Amniotic stem cell (primary cell): ENCODE data around the gene DUOXA1.
"Not testable (repeated sequence)": the region's sequence is repeated elsewhere in the genome, so short reads cannot be mapped to it uniquely, and the experiment has no call there.

Experiments
- DNase-seq: peaks from one replicate; lab custom pipeline; 2025; lab: John Stamatoyannopoulos, UW

Gene DUOXA1

DNA sequence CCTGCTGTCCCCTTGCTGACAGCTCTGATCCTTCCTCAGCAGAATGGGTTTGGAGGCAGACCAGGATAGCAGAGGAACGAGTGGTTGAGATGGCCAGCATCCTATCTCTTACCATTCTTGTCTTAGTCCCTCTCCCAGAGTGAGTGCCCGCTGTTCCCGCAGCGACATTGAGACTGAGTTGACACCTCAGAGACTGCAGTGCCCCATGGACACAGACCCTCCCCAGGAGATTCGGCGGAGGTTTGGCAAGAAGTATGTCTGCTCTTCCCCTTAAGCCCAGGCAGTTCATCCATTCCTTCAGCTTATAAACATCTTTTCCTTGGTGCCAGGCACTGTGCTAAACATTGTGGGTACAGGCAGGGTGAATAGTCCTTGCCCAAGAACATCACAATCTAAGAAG lies 21.3 kb upstream of the DUOXA1 start:
- no peak for DNase-seq

DNA sequence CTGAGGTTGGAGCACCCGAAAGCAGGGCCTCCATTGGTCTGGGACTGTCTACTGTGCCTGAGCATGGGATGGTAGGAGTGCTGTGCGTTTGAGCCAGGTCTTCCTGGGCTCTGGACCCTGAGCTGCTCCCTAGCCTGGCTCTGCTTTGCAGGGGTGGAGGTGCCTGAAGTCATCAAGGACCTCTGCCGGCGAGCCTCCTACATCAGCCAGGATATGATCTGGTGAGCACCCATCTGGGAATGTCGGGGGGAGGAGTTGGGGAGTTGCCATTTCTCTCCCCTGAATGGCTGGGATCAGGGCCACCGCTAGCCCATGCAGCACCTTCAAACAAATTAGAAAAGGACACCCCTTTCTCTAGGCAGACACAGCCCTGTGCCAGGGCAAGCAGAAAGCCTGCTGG lies 20.8 kb upstream of the DUOXA1 start:
- DNase-seq, result no peak

GRCh38 chr15:45149060-45149459 lies 19.4 kb upstream of the DUOXA1 start:
- DNase-seq, result no peak

DNA sequence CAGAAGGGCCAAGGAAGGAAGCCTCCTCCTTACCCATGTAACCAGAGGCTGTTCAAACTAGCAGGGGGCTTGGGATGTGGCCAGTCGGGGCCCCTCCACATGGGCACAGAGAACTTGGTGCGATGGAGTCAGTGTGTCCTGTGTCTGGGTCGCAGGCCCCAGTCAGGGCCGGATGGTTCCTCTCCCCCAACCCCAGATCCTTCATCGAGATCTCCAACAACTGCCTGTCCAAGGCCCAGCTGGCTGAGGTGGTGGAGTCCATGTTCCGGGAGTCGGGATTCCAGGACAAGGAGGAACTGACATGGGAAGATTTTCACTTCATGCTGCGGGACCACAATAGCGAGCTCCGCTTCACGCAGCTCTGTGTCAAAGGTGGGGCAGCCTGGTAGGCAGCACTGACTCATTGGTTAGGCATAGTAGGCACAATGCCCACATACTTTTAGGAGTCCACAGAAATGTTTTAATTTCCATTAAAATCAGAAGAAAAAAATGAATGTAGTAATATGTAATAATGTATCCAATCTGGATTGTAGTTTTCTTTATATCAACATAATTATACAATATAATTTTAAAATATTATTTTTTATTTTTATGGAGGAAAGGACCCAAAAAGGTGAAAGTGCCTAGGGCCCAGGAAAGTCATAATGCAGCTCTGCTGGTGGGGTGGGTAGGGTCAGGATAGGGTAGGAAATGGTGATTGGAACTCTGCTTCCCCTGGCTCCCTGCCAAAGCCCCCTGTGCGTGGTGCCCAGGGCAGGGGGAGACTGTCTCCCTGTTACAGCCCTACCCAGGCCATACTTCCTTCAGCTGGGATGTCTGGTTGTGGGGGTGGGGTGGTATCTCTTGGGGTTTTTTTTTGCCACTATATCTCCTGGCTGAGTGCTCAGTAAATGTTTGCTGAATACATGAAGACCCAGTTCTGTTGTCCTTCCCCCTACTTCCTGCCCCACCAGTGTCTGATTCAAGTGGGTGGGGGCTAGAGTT lies 18.7 kb upstream of the DUOXA1 start:
- no peak for DNase-seq

GRCh38 chr15:45147606-45148005 lies 17.9 kb upstream of the DUOXA1 start:
- DNase-seq, result no peak

- no peak for DNase-seq
Measured at GRCh38 chr15:45146405-45146804, 16.7 kb upstream of the DUOXA1 start.

- no peak for DNase-seq
Measured at GRCh38 chr15:45144775-45145174, 15.1 kb upstream of the DUOXA1 start.

GRCh38 chr15:45143946-45144345 lies 14.3 kb upstream of the DUOXA1 start:
- no peak for DNase-seq

- no peak for DNase-seq
Measured at GRCh38 chr15:45143056-45143455, 13.4 kb upstream of the DUOXA1 start.

GRCh38 chr15:45141386-45141785 lies 11.7 kb upstream of the DUOXA1 start:
- DNase-seq, result no peak

DNA sequence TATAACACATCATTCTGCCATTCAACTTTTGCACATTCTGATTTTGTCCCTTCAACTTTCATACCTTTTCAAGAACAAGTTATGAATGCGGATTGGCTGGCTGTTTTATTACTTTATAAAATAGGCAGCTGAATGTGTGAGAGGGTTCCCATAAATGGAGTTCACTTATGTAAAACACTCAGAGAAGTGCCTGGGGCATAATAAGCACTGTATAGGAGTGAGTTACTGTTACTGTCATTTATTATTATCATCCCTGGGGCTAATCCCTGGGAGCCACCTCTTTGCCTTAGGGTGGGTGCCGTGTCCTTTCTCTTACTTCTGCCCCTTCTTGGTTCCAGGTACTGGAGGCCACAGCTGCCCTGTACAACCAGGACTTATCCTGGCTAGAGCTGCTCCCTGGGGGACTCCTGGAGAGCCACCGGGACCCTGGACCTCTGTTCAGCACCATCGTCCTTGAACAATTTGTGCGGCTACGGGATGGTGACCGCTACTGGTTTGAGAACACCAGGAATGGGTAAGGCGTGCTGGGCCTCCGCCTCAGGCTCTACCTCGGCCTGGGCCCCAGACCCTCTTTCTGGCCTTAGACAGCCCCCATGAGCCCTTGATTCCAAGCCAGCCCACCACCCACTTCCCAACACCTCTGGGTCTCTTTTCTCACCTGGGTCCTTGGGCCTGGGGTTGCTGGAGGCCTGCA lies 11.0 kb upstream of the DUOXA1 start:
- no peak for DNase-seq

GRCh38 chr15:45139770-45140169 lies 10.1 kb upstream of the DUOXA1 start:
- no peak for DNase-seq

GRCh38 chr15:45138814-45139765 lies 9.4 kb upstream of the DUOXA1 start:
- no peak for DNase-seq

DNA sequence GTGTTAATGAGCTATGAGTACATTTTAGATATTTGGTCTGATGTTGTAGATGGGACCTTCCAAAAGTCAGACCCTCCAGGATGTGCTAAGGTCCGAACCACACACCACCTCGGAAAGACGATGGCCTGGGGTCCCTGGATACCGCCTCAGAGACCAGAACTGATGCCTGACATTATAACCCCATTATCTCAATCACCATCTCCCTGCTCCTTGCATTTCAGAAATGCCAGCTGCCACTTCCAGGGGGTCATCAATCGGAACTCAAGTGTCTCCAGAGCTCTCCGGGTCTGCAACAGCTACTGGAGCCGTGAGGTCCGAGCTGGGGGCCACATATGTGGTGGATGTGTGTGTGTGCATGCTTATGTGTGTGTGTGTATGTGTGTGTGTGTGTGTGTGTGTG lies 8.0 kb upstream of the DUOXA1 start:
- DNase-seq, result no peak

DNA sequence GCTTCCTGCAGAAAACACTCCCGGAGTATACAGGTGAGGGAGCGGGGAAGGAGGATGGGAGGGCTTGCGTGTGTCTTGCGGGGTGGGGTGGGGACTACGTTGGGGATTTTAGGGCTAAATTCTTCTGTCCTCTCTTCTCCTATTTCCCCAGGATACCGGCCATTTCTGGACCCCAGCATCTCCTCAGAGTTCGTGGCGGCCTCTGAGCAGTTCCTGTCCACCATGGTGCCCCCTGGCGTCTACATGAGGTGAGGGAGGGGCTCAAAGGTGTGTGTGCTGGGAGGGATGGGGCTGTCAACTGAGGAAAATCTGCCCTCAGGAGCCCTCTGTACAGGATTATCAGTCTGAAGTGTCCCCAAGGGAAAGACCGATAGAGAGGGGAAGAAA lies 6.7 kb upstream of the DUOXA1 start:
- no peak for DNase-seq

GRCh38 chr15:45135705-45136377 lies 6.2 kb upstream of the DUOXA1 start:
- DNase-seq, result not testable (repeated sequence)

- no peak for DNase-seq
Measured at GRCh38 chr15:45134682-45135604, 5.3 kb upstream of the DUOXA1 start.

GRCh38 chr15:45134046-45134445 lies 4.4 kb upstream of the DUOXA1 start:
- no peak for DNase-seq

- no peak for DNase-seq
Measured at GRCh38 chr15:45133561-45133920, 3.9 kb upstream of the DUOXA1 start.

DNA sequence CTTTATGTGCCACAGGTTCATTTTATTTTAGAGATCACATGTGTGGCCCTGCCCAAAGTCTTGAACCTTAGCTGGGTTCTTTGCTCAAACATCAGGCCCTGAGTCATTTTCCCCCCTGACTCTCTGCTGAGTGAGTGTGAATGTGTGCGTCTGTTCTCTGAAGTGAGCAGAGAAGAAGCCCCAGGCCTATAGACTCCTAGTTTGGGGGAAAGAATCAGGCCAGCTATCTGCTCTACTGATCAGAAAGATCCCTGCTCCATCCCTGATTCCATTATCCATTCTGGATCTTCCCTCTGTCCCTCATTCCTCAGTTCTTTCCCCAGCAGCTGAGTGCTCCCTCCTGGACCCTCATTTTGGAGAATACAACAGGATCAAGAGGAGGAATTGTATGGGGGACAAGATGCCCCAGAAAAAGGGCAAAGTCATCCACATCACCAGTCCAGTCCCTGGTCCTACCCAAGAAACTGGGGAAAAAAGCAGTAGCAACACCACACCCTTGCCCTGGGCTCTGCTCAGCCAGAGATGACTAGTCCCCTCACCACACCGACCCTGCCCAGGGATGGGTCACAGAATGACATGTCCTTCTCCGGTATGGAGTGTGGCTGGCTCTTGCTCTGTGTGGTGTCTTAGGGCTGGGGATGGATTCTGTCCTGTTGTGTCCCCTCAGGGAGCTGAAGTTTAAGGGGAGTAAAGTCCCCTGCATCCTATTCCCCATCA lies 3.3 kb upstream of the DUOXA1 start:
- no peak for DNase-seq
